ENCODE results near the gene KLK12.

Gene KLK12

GRCh38 chr19:51040151-51040550, 5.3 kb upstream of the KLK12 start:
- ChIA-PET POLR2A (no interaction called here), CTCF (interaction anchor here (1.1 kb wide), 1 partner anchor 19 kb away, joined by 6 read pairs; no protein-coding TSS in a partner anchor)
- no peaks in the 10 kb centered on the region for H3K4me1 ChIP-seq (ENCODE audit: control insufficient read depth, insufficient read depth, low read length)
- no peaks in the 10 kb centered on the region for H3K36me3 ChIP-seq (ENCODE audit: control insufficient read depth in 2 of 2, insufficient read depth in 1 of 2, low read length in 2 of 2)
- no peak for TF ChIP-seq ZNF558 (tag by site-specific recombination; IDR thresholded peaks at IDR 0.05)
- TF ChIP-seq KLF16 (tag by site-specific recombination; IDR thresholded peaks at IDR 0.05) = no peak
- TF ChIP-seq ZFP3 (tag by site-specific recombination; IDR thresholded peaks at IDR 0.05; ENCODE audit: low read depth) = no peak
- TF ChIP-seq ZNF114 (tag by site-specific recombination; IDR thresholded peaks at IDR 0.05) = no peak
- TF ChIP-seq ZNF473 (tag by site-specific recombination; IDR thresholded peaks at IDR 0.05) = no peak
- TF ChIP-seq GLI4 (tag by site-specific recombination; IDR thresholded peaks at IDR 0.05) = no peak
- TF ChIP-seq, protein P1, sequence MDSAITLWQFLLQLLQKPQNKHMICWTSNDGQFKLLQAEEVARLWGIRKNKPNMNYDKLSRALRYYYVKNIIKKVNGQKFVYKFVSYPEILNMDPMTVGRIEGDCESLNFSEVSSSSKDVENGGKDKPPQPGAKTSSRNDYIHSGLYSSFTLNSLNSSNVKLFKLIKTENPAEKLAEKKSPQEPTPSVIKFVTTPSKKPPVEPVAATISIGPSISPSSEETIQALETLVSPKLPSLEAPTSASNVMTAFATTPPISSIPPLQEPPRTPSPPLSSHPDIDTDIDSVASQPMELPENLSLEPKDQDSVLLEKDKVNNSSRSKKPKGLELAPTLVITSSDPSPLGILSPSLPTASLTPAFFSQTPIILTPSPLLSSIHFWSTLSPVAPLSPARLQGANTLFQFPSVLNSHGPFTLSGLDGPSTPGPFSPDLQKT (IDR thresholded peaks at IDR 0.05; ENCODE audit: borderline replicate concordance, low read depth, low read length) = no peak
- no peak for TF ChIP-seq ZNF654 (tag by site-specific recombination; IDR thresholded peaks at IDR 0.05; ENCODE audit: low read depth)
- TF ChIP-seq TCF7L2 (IDR thresholded peaks at IDR 0.05; ENCODE audit: borderline replicate concordance, low read depth, low read length) = no peak
- TF ChIP-seq, protein P2, sequence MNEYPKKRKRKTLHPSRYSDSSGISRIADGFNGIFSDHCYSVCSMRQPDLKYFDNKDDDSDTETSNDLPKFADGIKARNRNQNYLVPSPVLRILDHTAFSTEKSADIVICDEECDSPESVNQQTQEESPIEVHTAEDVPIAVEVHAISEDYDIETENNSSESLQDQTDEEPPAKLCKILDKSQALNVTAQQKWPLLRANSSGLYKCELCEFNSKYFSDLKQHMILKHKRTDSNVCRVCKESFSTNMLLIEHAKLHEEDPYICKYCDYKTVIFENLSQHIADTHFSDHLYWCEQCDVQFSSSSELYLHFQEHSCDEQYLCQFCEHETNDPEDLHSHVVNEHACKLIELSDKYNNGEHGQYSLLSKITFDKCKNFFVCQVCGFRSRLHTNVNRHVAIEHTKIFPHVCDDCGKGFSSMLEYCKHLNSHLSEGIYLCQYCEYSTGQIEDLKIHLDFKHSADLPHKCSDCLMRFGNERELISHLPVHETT (tag by site-specific recombination; IDR thresholded peaks at IDR 0.05) = no peak
- TF ChIP-seq ZNF600 (tag by site-specific recombination; IDR thresholded peaks at IDR 0.05) = no peak
- TF ChIP-seq, protein P3, sequence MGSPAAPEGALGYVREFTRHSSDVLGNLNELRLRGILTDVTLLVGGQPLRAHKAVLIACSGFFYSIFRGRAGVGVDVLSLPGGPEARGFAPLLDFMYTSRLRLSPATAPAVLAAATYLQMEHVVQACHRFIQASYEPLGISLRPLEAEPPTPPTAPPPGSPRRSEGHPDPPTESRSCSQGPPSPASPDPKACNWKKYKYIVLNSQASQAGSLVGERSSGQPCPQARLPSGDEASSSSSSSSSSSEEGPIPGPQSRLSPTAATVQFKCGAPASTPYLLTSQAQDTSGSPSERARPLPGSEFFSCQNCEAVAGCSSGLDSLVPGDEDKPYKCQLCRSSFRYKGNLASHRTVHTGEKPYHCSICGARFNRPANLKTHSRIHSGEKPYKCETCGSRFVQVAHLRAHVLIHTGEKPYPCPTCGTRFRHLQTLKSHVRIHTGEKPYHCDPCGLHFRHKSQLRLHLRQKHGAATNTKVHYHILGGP (tag by site-specific recombination; IDR thresholded peaks at IDR 0.05) = no peak
- TF ChIP-seq ZBTB17 (tag by site-specific recombination; IDR thresholded peaks at IDR 0.05) = no peak
- TF ChIP-seq HOXA7 (CRISPR knock-in tag; IDR thresholded peaks at IDR 0.05; ENCODE audit: borderline replicate concordance) = no peak
- no peak for TF ChIP-seq ZNF580 (tag by site-specific recombination; IDR thresholded peaks at IDR 0.05)
- no peak for TF ChIP-seq YY2 (tag by site-specific recombination; IDR thresholded peaks at IDR 0.05)
- no peak for TF ChIP-seq ZNF350 (tag by site-specific recombination; IDR thresholded peaks at IDR 0.05)
- no peak overlapping the region for H3K4me3 ChIP-seq (ENCODE audit: low read depth, low read length)
- no peaks in the 10 kb centered on the region for H3K9me3 ChIP-seq (ENCODE audit: control insufficient read depth, insufficient read depth, low read depth, low read length)
- H3K27ac ChIP-seq (ENCODE audit: extremely low read depth, low read depth, low read length) = no peak overlapping the region

- no peaks in the 10 kb centered on the region for H3K4me1 ChIP-seq (ENCODE audit: control insufficient read depth, insufficient read depth, low read length)
- ChIA-PET CTCF (interaction anchor here (0.6 to 1.1 kb wide), 2 partner anchors 15 to 230 kb away, joined by 3 read pairs; no protein-coding TSS in a partner anchor), POLR2A (interaction anchor here (0.7 kb wide), 1 partner anchor 105 kb away, joined by 4 read pairs; no protein-coding TSS in a partner anchor)
- H3K36me3 ChIP-seq (ENCODE audit: control insufficient read depth in 2 of 2, insufficient read depth in 1 of 2, low read length in 2 of 2) = no peaks in the 10 kb centered on the region
- no peak overlapping the region for H3K27ac ChIP-seq (ENCODE audit: extremely low read depth, low read depth, low read length)
- no peak overlapping the region for H3K4me3 ChIP-seq (ENCODE audit: low read depth, low read length)
- no peaks in the 10 kb centered on the region for H3K9me3 ChIP-seq (ENCODE audit: control insufficient read depth, insufficient read depth, low read depth, low read length)
- TF ChIP-seq REPIN1 (tag by site-specific recombination; IDR thresholded peaks at IDR 0.05; ENCODE audit: low read depth) = no peak
- TF ChIP-seq ZNF660 (tag by site-specific recombination; IDR thresholded peaks at IDR 0.05) = no peak
- TF ChIP-seq ZNF777 (tag by site-specific recombination; IDR thresholded peaks at IDR 0.05; ENCODE audit: borderline replicate concordance) = no peak
- TF ChIP-seq ZBTB17 (tag by site-specific recombination; IDR thresholded peaks at IDR 0.05) = no peak
- TF ChIP-seq SP3 (tag by site-specific recombination; IDR thresholded peaks at IDR 0.05) = no peak
- no peak for TF ChIP-seq TCF7L2 (IDR thresholded peaks at IDR 0.05; ENCODE audit: borderline replicate concordance, low read depth, low read length)
- TF ChIP-seq BCL11A (tag by site-specific recombination; IDR thresholded peaks at IDR 0.05; ENCODE audit: low read depth) = no peak
- TF ChIP-seq ZNF24 (tag by site-specific recombination; IDR thresholded peaks at IDR 0.05) = no peak
- TF ChIP-seq ZNF350 (tag by site-specific recombination; IDR thresholded peaks at IDR 0.05) = no peak
- no peak for TF ChIP-seq ZNF146 (tag by site-specific recombination; IDR thresholded peaks at IDR 0.05)
- TF ChIP-seq ZNF114 (tag by site-specific recombination; IDR thresholded peaks at IDR 0.05) = no peak
- no peak for TF ChIP-seq ZNF837 (tag by site-specific recombination; IDR thresholded peaks at IDR 0.05)
- TF ChIP-seq ZFP41 (tag by site-specific recombination; IDR thresholded peaks at IDR 0.05; ENCODE audit: borderline replicate concordance) = no peak
- no peak for TF ChIP-seq ZNF560 (tag by site-specific recombination; IDR thresholded peaks at IDR 0.05; ENCODE audit: borderline replicate concordance)
- no peak for TF ChIP-seq OSR2 (tag by site-specific recombination; IDR thresholded peaks at IDR 0.05)
- TF ChIP-seq ZNF148 (tag by site-specific recombination; IDR thresholded peaks at IDR 0.05; ENCODE audit: borderline replicate concordance) = no peak
Measured at GRCh38 chr19:51036519-51036918, 1.7 kb upstream of the KLK12 start.
